Ovary (tissue), 3 donors: ENCODE measurements around the gene RMDN3.

Experiments
- CTCF ChIP-seq, 3 donors: fragments of 450-650 bp in 2 of 3; fragments of 200-600 bp in 1 of 3; IDR thresholded peaks; one replicate each; pipeline versions ENCODE4 v1.5.1 to v1.8.0; 2016 to 2022; ENCODE audit warnings: antibody characterized with exemption in 3 of 3, mild to moderate bottlenecking in 1 of 3
- EP300 ChIP-seq: sonication (generic); formaldehyde crosslinking; IDR thresholded peaks from one replicate; pipeline ENCODE4 v1.6.1; 2017; ENCODE audit warnings: antibody characterized with exemption
- POLR2A ChIP-seq: fragments of 450-650 bp; IDR thresholded peaks from one replicate; pipeline ENCODE4 v1.6.1; 2017; ENCODE audit warnings: antibody characterized with exemption, mild to moderate bottlenecking, moderate library complexity
- donor health status: DM: no; HTN: no; CAD: no.

GRCh38 chr15:40796041-40796440 is 41.0 kb upstream of the RMDN3 start:
- TF ChIP-seq CTCF (IDR thresholded peaks at IDR 0.05) = no peak
- no peak for TF ChIP-seq EP300
- no peak for TF ChIP-seq POLR2A
